WTC11 (cell line): ENCODE results near the gene TBKBP1.

Experiments used
- CTCF ChIP-seq: fragments of 200-600 bp; IDR thresholded peaks from 2 replicates; pipeline ENCODE4 v1.8.0; 2022; ENCODE audit warnings: antibody characterized with exemption
- MLX ChIP-seq: sonication (generic); formaldehyde crosslinking; IDR thresholded peaks from 2 replicates; pipeline ENCODE4 v1.8.1; 2023; ENCODE audit warnings: mild to moderate bottlenecking, missing genetic modification reagents, moderate library complexity
- USF2 ChIP-seq: sonication (generic); formaldehyde crosslinking; IDR thresholded peaks from 2 replicates; pipeline ENCODE4 v1.8.1; 2023; ENCODE audit warnings: mild to moderate bottlenecking, missing genetic modification reagents, moderate library complexity
- ZNF232 ChIP-seq: sonication (generic); formaldehyde crosslinking; IDR thresholded peaks from 2 replicates; pipeline ENCODE4 v1.8.0; 2022; ENCODE audit warnings: mild to moderate bottlenecking, missing genetic modification reagents

GRCh38 chr17:47742319-47743181 lies 48.6 kb downstream of the TBKBP1 start:
- no peak for TF ChIP-seq USF2 (CRISPR knock-in tag)
- TF ChIP-seq CTCF: peak; percentile 86
- TF ChIP-seq MLX: no peak
- no peak for TF ChIP-seq ZNF232 (CRISPR knock-in tag)
